Neural progenitor cell (in vitro differentiated cells): ENCODE results near the gene METAP2. TPM values are rescaled to one million over a fixed set of nuclear protein-coding genes. Genes with fewer than 3 reads are reported as not detected.

Experiments used
- DNase-seq: peaks from one replicate; pipeline ENCODE4 v3.0.0-alpha.2; 2016; ENCODE audit warnings: low spot score
- H2AFZ ChIP-seq: fragments of 200-600 bp; sonication (generic); replicated peaks from 2 replicates; pipeline ENCODE4 v1.6.1; 2016; ENCODE audit warnings: antibody characterized with exemption
- H3F3A ChIP-seq: fragments of 200-600 bp; sonication (generic); 2 replicates; pipeline ENCODE4 v1.6.1; 2016; ENCODE audit warnings: antibody characterized with exemption, low read depth
- H3K27ac ChIP-seq: fragments of 200-600 bp; sonication (generic); 2 replicates; pipeline ENCODE4 v1.5.1; 2016; ENCODE audit warnings: mild to moderate bottlenecking
- H3K27me3 ChIP-seq: fragments of 200-600 bp; sonication (generic); 2 replicates; pipeline ENCODE4 v1.6.1; 2016; ENCODE audit warnings: mild to moderate bottlenecking, moderate library complexity
- H3K36me3 ChIP-seq: fragments of 200-600 bp; sonication (generic); 2 replicates; pipeline ENCODE4 v1.5.1; 2016
- H3K4me1 ChIP-seq: fragments of 200-600 bp; sonication (generic); 2 replicates; pipeline ENCODE4 v1.6.1; 2016; ENCODE audit warnings: mixed run types
- H3K4me2 ChIP-seq: fragments of 200-600 bp; sonication (generic); 2 replicates; pipeline ENCODE4 v1.6.1; 2016
- H3K4me3 ChIP-seq: fragments of 200-600 bp; sonication (generic); 2 replicates; pipeline ENCODE4 v1.5.1; 2016
- H3K79me2 ChIP-seq: fragments of 200-600 bp; sonication (generic); 2 replicates; pipeline ENCODE4 v1.6.1; 2016; ENCODE audit warnings: low read depth
- H3K9ac ChIP-seq: fragments of 200-600 bp; sonication (generic); 2 replicates; pipeline ENCODE4 v1.6.1; 2016
- H3K9me3 ChIP-seq: fragments of 200-600 bp; sonication (generic); 2 replicates; pipeline ENCODE4 v1.5.1; 2016; ENCODE audit warnings: low read depth
- H4K20me1 ChIP-seq: fragments of 200-600 bp; sonication (generic); 2 replicates; pipeline ENCODE4 v1.6.1; 2016; ENCODE audit warnings: low read depth
- H3K27ac Mint-ChIP-seq: 3 replicates; pipeline ENCODE4 v1.8.0; 2021; ENCODE audit warnings: mixed read lengths
- H3K27me3 Mint-ChIP-seq: 2 replicates; pipeline ENCODE4 v1.8.0; 2022; ENCODE audit warnings: low read depth, mild to moderate bottlenecking, inconsistent platforms, moderate library complexity, mixed read lengths; ENCODE audit not compliant: insufficient read depth
- H3K36me3 Mint-ChIP-seq: 3 replicates; pipeline ENCODE4 v1.8.0; 2021; ENCODE audit warnings: mixed read lengths
- H3K4me1 Mint-ChIP-seq: 3 replicates; pipeline ENCODE4 v1.8.0; 2021; ENCODE audit warnings: mixed read lengths
- H3K4me3 Mint-ChIP-seq: 3 replicates; pipeline ENCODE4 v1.8.0; 2021; ENCODE audit warnings: mild to moderate bottlenecking, moderate library complexity, mixed read lengths
- H3K9me3 Mint-ChIP-seq: 3 replicates; pipeline ENCODE4 v1.8.0; 2020; ENCODE audit warnings: mixed read lengths
- CTCF ChIP-seq: fragments of 200-600 bp; sonication (generic); IDR thresholded peaks from 2 replicates; pipeline ENCODE4 v1.5.1; 2017; ENCODE audit warnings: antibody characterized with exemption, mild to moderate bottlenecking
- EZH2 ChIP-seq: fragments of 200-600 bp; sonication (generic); IDR thresholded peaks from 2 replicates; pipeline ENCODE4 v1.6.1; 2017; ENCODE audit warnings: antibody characterized with exemption, mild to moderate bottlenecking, moderate library complexity
- EZH2phosphoT487 ChIP-seq: fragments of 200-600 bp; sonication (generic); IDR thresholded peaks from 2 replicates; pipeline ENCODE4 v1.6.1; 2017; ENCODE audit warnings: antibody characterized with exemption
- total RNA-seq: library from RNA; depleted of rRNA; stranded (reverse); fragments of >200 nt; gene quantifications from 2 replicates; pipeline ENCODE4 v1.2.3, GENCODE V29; 2015; ENCODE audit warnings: low replicate concordance

The METAP2 gene
- total RNA-seq, 1 donor from 2014 or later = 231 TPM

DNA sequence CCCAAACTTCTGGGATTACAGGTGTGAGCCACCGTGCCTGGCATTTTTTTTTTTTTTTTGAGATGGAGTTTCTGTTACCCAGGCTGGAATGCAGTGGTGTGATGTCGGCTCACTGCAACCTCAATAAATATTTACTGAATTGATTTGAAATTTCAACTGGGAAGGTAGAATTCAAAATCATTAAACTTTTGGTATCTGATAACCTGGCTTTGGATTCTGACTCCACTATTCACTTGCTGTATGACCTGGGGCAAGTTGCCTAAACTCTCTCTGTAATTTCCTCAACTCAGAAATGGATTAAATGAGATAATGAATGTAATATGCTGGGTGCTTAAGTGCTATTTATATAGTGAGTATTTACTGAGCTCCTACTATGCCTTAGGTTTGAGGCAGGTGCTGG, 8.7 kb upstream of the METAP2 start:
- Mint-ChIP-seq H3K4me1 (no peaks in the 10 kb centered on the region), H3K27ac (no peak overlapping the region), H3K9me3 (no peaks in the 10 kb centered on the region), H3K27me3 (peaks cover 6% of the 10 kb centered on the region), H3K36me3 (no peaks in the 10 kb centered on the region), H3K4me3 (no peak overlapping the region)
- H3K4me2 ChIP-seq = no peak overlapping the region
- TF ChIP-seq EZH2phosphoT487 (no peak), EZH2 (no peak), CTCF (no peak)
- no peaks in the 10 kb centered on the region for H3K36me3 ChIP-seq
- no peaks in the 10 kb centered on the region for H3K27me3 ChIP-seq
- no peaks in the 10 kb centered on the region for H3F3A ChIP-seq
- H3K9me3 ChIP-seq = no peaks in the 10 kb centered on the region
- H3K27ac ChIP-seq = no peak overlapping the region
- no peak overlapping the region for H3K4me3 ChIP-seq
- H2AFZ ChIP-seq = no peak overlapping the region
- H4K20me1 ChIP-seq = no peaks in the 10 kb centered on the region
- no peak for DNase-seq
- no peak overlapping the region for H3K9ac ChIP-seq
- H3K79me2 ChIP-seq = no peaks in the 10 kb centered on the region
- H3K4me1 ChIP-seq = no peaks in the 10 kb centered on the region

DNA sequence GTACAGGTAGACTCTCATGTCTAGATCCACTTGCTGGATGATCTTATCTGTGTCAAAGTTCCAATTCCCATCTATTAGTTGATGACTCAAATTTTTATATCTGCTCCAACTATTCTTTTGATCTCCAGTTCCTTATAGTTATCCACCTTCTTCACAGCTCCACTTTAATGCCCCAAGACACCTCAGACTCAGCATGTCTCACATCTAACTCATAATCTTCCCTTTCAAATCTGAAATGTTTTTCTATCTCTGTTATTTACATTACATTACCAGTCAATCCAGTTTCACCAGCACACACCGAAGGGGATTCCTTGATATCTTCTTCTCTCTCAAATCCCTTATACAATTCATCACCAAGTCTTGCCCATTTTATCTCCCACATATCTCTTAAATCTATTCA, 3.7 kb upstream of the METAP2 start:
- H3K4me1 Mint-ChIP-seq = peaks cover 13% of the 10 kb centered on the region
- TF ChIP-seq CTCF (no peak), EZH2phosphoT487 (no peak), EZH2 (no peak)

DNA sequence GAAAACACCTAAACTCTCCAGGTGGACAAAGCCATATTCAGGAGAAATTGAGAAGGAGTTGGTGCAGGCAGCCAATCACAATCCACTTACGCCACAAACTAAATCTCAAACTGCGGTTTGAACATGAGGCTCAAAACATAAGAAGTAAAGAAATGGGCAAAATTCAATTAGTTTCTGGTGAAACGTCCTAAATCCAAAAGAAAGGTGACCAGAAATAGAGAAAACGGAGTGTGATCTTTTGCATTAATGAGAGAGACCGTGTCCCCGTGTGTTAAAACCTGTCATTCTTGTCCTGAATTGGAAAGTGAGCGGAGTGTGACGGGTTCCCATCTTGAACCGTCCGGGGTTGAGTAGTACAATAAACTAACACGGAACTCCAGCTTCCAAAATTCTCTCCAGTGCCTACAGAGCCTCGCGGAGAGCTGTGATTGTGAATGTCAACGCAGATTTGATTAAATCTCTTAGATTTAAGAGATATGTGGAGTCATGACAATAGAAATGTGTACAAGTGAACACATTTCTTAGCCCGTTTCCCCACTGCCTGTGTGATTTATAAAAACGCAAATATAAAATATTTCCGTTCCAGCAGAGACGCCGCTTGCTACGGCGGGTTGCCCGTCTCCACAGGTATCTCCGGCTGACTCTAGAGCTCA, 595 bp upstream of the METAP2 start:
- DNase-seq = peak; percentile 45
- Mint-ChIP-seq H3K4me1 (peaks cover 21% of the 10 kb centered on the region), H3K27me3 (peaks cover 9% of the 10 kb centered on the region), H3K36me3 (peaks cover 12% of the 10 kb centered on the region), H3K4me3 (peak overlapping the region; percentile 100), H3K9me3 (no peaks in the 10 kb centered on the region), H3K27ac (peak overlapping the region; percentile 100)
- Histone ChIP-seq H3K9ac (peak overlapping the region; percentile 62), H3K27me3 (no peaks in the 10 kb centered on the region), H4K20me1 (peaks cover 8% of the 10 kb centered on the region), H3K36me3 (peaks cover 10% of the 10 kb centered on the region), H3K4me1 (peaks cover 10% of the 10 kb centered on the region), H3K27ac (no peak overlapping the region), H3K4me3 (peak overlapping the region; percentile 97), H3F3A (peaks cover 12% of the 10 kb centered on the region), H3K9me3 (no peaks in the 10 kb centered on the region), H3K79me2 (peaks cover 44% of the 10 kb centered on the region), H3K4me2 (peak overlapping the region; percentile 97), H2AFZ (peak overlapping the region; percentile 94)
- TF ChIP-seq EZH2 = no peak
- no peak for TF ChIP-seq EZH2phosphoT487
- TF ChIP-seq CTCF = no peak

More for the DNA sequence above, 3.7 kb upstream of the METAP2 start:
- no peaks in the 10 kb centered on the region for H3K27me3 ChIP-seq
- peaks cover 5% of the 10 kb centered on the region for H3K4me1 ChIP-seq
- Mint-ChIP-seq H3K27me3 (peaks cover 11% of the 10 kb centered on the region), H3K4me3 (no peak overlapping the region), H3K27ac (no peak overlapping the region), H3K9me3 (no peaks in the 10 kb centered on the region), H3K36me3 (peaks cover 2% of the 10 kb centered on the region)
- no peak overlapping the region for H3K9ac ChIP-seq
- H3F3A ChIP-seq = peaks cover 12% of the 10 kb centered on the region
- DNase-seq = no peak
- no peaks in the 10 kb centered on the region for H3K9me3 ChIP-seq
- no peak overlapping the region for H2AFZ ChIP-seq
- no peak overlapping the region for H3K4me2 ChIP-seq
- H3K36me3 ChIP-seq = no peaks in the 10 kb centered on the region
- H3K79me2 ChIP-seq = peaks cover 14% of the 10 kb centered on the region
- peaks cover 2% of the 10 kb centered on the region for H4K20me1 ChIP-seq
- H3K27ac ChIP-seq = no peak overlapping the region
- no peak overlapping the region for H3K4me3 ChIP-seq
